Left renal cortex interstitium (tissue), 4 donors: ENCODE results near the gene SDHAF2. TPM values are rescaled to one million over a fixed set of nuclear protein-coding genes. Genes with fewer than 3 reads are reported as not detected.
A peak's percentile ranks its signal among the peaks of the same experiment; 100 is the strongest.
"Not testable (repeated sequence)": the region's sequence is repeated elsewhere in the genome, so short reads cannot be mapped to it uniquely, and the experiment has no call there.

Experiments used
- DNase-seq, 4 donors: peaks; one replicate each; pipeline ENCODE4 v3.0.0-alpha.2; 2013; ENCODE audit warnings: low read depth in 4 of 4, low spot score in 2 of 4, missing footprints in 1 of 4
- polyA plus RNA-seq, 4 donors: library from polyadenylated mRNA; unstranded; fragments of 120-200 nt; gene quantifications; one replicate each; pipeline ENCODE4 v1.2.1, GENCODE V29; 2013; ENCODE audit not compliant: insufficient read length in 4 of 4

The SDHAF2 gene
- polyA plus RNA-seq: 10 to 100 TPM; 39.8 to 49.7 (median 46.4) TPM

DNA sequence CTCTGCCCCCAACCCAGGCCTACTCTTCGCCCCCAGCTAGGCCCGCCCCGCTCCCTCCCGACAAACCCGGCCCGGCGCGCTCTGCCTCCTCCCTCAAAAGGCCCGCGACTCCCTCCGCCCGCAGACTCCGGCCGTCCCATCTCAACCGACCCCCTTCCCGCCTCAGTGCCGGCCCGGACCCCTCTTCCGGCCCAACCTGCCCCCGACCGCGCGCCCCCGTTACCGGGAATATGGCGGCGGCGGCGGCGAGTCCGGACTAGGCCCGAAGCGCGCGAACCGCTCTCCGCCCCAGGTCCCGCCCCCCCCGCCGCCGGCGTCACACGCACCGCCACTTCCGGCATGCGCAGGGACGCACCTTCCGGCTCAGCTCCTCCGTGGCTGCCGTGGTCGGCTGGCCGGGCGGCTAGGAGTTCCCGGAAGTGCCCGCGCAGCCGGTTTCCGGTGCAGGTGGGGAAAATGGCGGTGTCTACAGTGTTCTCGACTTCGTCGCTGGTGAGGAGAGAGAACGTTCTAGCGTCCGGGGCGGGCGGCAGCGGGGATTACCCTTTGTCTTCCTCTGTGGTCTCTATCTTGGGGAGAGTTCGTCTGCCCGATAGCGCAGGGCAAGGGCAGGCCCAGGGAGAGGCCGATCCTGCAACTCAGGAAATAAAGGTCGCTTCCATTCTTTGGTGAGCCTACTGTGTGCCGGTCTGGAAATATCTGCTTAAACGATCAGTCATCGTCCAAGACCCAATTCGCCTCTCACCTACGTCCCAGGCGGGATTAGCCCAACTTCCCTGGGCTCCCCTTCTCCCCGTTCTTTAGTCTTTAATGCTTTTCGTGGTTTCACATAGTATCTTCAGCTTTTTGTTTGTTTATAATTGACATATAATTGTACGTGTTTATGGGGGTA lies at the start of gene SDHAF2, which contains the start of gene CPSF7:
Gene SDHAF2, plus strand, starts transcription at position 434 of the 892 bp plus-strand sequence. Its CDS starts 23 bp downstream, at position 457.
Gene CPSF7, minus strand, starts transcription at position 285 of the 892 bp plus-strand sequence. CDS start 740 bp downstream, outside the sequence.
- DNase-seq: peak; percentile 65 to 89 (median 81)

DNA sequence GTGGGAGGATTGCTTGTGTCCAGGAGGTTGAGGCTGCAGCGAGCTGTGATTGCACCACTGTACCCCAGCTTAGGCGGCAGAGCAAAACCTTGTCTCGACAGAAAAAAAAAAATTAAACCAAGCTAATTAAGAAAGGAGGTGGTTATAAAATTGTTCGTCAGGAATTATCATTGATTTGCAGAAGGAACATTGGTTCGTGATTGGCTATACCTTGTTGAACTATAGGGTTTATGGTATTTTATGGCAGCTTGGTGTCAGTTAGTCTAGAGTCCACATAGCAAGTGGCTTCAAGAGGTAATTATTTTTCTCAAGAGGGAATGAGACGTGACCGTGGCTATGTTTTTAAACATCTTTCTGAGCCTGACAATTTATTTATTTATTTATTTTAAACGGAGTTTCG lies 49.0 kb upstream of the SDHAF2 start:
- DNase-seq: no peak

DNA sequence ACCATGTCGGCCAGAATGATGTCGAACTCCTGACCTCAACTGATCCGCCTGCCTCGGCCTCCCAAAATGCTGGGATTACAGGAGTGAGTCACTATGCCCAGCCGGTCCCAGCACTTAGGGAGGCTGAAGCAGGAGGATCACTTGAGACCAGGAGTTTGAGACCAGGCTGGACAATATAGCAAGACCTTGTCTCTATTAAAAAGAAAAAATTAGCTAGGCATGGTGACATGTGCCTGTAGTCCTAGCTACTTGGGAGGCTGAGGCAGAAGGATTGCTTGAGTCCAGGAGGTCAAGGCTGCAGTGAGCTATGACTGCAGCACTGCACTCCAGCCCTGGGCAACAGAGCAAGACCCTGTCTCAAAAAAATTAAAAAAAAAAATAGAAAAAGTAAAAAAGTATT lies 46.1 kb upstream of the SDHAF2 start:
- not testable (repeated sequence) for DNase-seq

DNA sequence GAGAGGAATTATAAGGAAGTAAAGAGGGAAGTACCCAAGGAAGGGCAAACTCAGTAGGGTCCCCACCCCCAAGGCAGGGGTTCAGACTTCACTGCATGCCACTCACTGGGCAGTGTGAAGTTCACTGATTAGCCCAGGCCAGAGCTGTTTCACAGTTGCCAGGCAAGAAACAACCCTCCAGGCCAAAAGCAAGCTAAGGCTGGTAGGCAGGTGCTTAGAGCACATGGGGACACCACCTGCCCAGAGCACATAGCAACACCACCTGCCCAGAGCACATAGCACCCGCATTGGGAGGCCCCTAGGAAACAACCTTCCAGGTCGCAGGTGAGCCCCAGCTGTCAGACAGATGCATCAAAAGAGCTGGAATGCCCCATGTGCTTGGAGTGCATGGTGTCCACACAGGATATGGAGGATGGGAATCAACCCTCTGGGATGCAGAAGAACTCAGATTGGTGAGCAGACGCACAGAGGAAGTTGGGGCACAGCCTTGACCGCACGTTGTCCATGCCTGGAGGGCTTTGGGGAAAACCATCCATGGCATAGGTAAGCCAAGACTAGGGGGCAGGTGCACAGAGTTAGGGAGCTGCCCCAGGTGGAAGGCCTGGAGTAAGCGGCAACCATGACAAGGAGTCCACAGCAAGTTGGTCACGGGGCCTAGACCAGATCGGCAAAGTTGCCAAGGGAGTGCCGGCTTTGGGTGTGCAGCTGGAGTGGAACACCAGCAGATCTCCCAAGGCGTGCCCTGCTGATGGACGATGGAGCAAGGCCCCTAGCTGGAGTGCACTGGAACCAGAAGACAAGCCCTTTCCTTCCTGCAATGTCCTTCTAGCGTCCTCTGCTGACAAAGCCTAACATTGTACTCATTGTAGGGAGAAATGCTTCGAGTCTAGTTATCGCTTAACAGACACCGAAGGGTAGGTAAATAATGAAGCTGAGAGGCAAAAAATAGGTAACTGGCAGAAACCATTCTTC lies 45.4 kb upstream of the SDHAF2 start:
- DNase-seq: no peak

DNA sequence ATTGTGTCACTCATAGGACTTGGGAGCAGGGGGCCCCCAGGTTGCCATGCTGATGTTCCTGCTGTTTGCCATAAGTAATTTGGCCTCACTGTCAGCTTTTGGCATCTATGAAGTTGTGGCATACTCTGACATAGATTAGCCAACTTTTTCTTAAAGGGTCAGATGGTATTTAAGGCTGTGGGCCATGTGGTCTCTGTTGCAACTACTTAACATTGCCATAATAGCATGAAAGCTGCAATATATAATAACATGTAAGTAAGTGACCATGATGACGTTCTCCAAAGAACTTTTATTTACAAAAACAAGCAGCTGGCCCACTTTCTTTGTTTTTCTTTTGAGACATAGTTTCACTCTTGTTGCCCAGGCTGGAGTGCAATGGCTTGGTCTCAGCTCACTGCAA lies 39.8 kb upstream of the SDHAF2 start:
- no peak for DNase-seq

DNA sequence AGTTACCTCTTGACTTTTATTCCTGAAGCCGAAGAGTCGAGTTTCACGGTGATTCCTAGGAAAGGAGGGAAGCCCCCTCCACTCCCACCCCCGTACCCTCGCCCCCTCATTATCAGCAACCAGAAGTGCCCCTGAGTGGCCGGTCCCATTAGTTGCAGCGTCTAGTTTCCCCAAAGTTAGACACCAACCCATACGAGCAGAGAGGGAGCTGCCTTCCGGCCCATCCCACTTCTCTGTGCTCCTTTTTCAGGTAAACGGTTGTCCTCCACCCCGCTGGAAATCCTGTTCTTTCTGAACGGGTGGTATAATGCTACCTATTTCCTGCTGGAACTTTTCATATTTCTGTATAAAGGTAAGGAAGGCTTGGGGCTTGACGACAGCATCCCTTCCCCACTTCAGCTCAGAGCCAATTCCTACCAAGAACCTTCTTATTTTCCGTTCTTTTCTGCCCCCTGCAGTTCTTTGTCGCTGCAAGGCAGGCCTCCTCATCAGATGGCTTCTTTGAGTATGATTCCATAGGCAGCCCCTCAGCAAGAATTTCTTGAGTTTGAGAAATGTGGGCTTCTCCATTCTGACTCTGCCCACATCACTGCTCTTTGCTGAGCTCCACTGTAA lies 36.8 kb upstream of the SDHAF2 start:
- peak in 1 of 4 donors; percentile 10 for DNase-seq

DNA sequence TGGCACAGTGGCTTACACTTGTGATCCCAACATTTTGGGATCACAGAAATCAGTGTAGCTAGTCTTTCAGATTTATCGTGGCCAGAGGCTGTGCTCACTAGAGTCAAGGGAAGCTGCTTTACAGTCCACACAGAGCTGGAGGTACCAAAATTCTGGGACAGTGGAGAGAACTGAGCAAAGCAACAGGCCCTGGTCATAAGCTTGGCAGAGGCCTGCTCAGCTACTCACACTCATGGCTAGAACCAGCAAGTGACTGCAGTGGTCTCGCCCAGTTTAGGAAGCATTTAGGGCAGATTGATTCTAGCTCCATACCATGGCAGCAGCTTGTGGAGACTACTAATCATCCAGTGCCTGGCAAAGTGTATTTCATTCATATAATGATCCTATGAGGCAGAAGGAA lies 28.8 kb upstream of the SDHAF2 start:
- no peak for DNase-seq

DNA sequence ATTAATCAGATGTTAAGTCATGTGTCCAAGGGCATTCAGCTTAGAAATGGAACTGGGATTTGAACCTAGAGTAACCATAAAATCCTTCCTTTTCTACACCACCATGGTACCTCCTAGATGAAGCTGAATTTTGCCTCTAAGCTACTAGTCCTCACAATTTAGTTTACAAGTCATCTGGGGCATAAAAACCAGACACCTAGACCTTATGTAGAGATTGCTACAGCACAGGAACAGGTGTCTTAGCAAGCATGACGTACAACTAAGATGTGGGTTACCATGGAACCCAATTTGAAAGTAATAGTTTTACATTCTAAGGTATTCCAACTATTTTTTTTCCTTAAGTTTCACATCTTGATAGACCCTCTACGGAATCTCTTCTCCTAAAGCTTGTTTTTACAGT lies 28.4 kb upstream of the SDHAF2 start:
- DNase-seq: no peak

DNA sequence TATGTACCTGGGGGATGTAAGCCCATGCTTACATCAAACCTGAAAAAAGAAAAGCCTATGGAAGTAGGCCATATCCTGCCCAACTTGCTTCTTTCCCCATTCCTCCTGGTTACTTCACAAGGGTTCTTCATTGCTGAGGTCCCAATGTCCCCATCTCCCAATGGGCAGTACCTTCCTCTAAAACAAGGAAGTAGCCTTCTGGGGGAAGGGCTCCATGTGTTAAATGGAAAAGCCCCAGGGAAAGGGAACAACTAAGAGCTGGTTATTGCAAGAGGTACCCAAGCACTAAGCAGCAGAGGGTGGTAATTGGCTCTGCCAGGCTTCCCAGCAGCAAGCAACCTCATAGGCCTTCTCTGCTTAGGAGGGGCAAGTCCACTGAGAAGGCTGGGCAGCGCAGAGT lies 26.3 kb upstream of the SDHAF2 start:
- no peak for DNase-seq

DNA sequence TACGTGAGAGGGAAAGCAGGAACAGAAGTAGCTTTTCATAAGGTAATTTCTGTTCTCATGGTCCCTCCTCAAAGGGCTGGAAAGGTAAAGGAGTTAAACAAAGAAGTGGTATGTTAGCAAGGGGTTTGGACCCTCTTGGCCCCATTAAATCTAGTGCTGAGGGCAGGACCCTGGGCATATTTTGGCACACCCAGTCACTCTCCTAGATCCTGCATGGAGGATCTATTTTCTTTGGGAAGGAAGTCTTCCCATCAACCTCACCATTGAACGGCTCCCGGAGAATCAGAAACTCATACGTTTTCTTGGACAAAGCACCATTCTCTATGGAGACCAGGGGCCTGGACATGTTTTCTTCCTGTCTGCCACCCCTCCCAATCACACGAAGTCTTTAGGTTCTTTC lies 25.8 kb upstream of the SDHAF2 start:
- DNase-seq: no peak

DNA sequence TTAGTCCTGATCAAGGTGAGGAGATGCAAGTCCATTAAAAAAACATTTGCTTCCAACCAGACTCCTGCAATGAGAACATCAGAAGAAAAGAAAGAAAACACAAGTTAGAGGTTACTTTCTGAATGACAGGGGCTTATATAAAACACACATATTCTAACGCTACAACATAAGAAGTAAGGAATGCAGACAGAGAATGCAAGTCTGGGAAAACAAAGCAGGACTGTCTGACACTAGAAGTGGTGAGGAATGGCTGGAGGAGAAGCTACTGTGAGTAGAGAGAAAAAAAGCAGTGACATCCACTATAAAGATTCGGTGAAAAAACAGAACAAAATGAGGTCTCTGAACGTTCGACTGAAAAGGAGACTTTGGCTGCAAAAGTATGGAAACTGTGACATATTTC lies 25.3 kb upstream of the SDHAF2 start:
- DNase-seq: no peak

DNA sequence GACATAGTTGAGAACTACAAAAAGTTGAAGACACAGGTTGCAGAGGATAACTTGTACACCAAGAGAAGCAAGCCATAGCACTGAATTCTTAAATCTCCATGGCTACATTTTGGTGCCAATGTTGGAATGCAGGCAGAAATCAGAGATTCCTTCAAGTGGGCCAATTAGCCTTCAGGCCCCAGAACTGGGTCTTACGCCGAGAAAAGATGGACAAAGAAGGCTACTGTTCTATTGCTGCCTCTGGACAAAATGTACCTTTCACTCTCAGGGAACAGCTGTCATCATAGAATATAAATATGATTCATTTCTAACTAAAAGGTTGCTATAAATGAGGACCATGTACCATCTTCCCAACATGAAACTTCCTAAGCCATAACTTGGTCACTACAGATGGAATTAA lies 23.9 kb upstream of the SDHAF2 start:
- no peak for DNase-seq

DNA sequence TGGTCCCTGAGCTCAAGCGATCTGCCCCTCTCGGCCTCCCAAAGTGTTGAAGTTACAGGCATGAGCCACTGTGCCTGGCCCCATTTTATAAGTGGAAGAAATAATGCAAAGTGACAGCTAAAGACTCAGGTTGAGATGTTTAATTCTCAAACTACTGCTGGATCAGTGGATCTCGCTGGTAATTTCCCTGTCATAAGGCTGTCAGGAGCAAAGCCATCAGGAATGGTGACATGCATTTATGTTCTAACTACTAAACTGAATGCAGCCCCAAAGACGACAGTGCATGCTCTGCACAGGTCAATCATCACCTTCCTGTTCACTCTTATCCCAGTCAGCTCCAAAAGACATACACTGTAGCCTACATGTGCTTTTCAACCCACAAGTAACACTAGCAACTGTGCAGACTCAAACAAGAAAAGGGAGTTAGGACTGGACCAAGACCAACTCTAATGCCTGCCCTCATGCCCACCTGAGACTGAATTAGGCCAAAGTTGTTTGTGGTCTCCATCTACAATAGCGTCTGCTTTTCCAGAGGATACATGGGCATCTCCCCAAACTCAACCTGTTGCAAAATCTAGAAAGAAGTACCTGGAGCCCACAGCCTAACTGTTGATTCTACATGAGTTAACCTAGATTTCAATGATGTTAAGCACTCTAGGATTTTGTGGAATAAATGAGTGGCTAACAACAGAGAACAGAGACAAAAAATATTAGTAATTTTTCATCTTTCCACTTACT lies 22.8 kb upstream of the SDHAF2 start:
- no peak for DNase-seq

DNA sequence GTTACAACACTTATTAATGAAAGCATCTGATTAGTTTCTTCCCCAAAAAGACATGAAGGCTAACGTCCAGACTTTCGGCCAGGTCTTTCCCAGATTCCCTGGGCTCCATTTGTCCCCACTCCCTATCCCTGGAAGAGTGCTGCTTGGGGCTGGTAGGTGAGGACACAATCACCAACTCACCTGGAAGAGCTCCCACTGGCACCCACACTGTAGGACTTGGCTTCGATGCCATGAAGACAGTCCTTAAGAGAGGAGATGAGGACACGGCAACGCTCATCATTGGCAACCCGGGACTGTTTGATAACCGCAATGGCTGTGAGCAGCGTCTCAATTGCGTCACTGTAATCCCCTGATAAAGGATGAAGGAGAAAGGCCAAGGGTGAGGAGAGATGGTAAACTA lies 18.3 kb upstream of the SDHAF2 start:
- no peak for DNase-seq

DNA sequence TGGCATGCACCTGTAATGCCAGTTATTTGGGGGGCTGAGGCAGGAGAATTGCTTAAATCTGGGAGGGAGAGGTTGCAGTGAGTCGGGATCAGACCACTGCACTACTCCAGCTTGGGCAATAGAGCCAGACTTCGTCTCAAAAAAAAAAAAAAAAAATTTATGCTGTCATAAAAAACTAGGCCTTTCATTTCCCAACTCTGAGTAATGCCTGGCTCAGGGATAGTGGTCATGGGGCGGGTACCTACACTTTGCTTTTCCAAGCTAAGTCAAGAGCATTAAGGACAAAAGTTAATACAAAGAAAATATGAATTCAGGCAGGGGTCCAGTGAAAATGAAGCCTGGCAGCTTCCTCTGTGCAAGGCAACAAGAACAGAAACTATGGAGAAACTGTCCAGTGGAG lies 16.4 kb upstream of the SDHAF2 start:
- no peak for DNase-seq

DNA sequence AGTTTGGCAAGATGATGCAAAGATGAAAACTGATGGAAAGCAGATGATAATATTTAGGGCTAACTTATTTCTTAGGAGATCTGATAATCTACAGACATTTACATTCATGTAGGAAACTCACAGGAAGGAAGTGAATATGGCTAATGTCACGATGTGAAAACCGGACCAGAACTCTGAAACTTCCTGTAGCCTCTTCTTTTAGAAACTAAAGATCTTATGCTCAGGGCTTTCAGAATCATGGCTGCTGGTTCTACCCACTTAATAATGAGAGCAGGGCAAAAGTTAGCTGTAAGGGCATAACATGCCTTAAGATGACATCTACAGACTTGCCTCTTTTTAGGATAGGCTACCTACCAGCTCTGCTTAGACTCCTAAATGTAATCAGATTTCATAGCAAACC lies 15.4 kb upstream of the SDHAF2 start:
- DNase-seq: no peak

DNA sequence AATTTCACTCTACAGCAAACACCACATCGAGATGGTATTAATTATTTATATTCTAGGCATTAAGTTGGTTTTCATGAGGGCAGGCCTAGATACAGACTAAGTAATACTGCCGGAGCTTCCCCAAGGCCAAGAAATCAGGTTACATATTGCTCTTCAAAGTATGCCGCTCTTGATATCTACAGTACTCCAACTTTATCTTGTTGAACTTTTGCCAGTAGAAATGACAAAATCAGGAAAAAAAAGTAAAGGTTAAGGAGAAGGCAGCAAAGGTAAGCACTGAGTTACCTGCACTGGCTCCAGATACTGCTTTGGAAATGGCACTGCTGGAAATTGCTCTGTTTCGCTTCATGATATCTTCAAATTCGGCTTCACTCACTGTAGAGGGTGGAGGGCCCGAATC lies 14.5 kb upstream of the SDHAF2 start:
- DNase-seq: no peak

DNA sequence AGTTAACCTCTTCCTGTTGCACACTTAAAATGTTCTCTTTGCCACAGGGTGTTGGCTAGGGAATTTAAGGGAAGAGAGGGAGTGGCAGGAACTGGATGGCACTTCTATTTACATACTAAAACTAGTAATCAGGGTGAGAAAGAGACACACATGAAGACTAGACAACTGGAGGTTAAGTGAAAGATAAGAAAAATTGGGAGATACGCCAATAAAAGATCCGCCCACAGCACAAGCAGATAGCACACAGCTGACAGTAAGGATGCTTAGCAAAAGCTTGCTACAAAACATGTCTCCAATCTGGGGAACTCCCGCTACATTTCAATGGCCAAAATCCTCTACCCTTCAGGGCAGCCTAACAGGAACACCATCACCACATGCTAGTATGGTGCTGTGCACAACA lies 13.0 kb upstream of the SDHAF2 start:
- no peak for DNase-seq

DNA sequence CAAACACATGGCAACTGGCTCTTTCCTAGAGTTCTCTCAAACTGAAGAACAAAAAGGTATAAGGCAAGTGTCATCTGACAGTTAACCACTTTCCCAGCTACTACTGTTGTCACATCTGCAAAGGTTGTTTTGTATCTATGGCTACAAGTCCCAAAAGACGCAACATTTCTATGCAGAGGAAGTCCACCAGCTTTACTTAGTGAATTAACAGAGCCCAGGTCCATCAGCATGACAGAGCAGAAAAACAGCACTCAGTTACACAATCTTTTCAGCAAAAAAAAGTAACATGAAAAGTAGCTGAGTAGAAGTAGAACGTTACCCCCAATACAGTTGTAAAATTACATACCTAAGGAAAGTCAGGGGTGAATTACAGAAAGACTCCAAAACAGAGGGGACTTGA lies 12.3 kb upstream of the SDHAF2 start:
- no peak for DNase-seq

DNA sequence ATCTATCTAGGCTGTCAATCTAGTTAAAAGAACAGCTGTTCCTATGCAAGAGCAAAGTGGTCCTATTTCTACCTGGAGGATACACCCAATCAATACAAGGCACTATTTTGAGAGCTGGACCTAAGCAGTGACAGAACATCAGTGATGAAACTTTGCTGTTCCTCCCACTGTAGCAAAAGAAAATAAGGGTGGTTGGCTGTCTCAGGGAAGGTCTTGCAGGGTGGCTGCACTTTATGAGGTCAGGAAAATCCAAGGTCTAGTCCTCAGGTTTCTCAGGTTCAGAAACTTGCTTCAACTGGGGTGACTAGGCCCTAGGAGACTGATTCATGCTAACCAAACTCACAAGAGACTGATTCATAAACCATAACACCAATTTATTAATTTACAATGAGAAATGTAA lies 11.8 kb upstream of the SDHAF2 start:
- DNase-seq: no peak
